Measurements from ENCODE around the gene DOCK1.

GRCh38 chr10:127456122-127456521, 550.9 kb downstream of the DOCK1 start:
- TF ChIP-seq CTCF (IDR thresholded peaks at IDR 0.05) = no peak
- no peak for TF ChIP-seq POLR2A (IDR thresholded peaks at IDR 0.05)
- TF ChIP-seq POLR2AphosphoS5 (IDR thresholded peaks at IDR 0.05) = no peak
- TF ChIP-seq EP300 (IDR thresholded peaks at IDR 0.05) = no peak
